Activated CD4-positive, alpha-beta T cell treated with anti-CD3 and anti-CD28 coated beads, Interleukin-2, amount 50 U/mL, for 48 hours (primary cell): ENCODE measurements around the gene TTC1.
A peak's percentile ranks its signal among the peaks of the same experiment; 100 is the strongest.
"Not testable (repeated sequence)": the region's sequence is repeated elsewhere in the genome, so short reads cannot be mapped to it uniquely, and the experiment has no call there.

ENCODE experiments used
- DNase-seq, 2 experiments: peaks; one replicate each; pipeline ENCODE4 v3.0.0-alpha.2; 2020

Gene TTC1

GRCh38 chr5:160001457-160001856 lies 7.5 kb upstream of the TTC1 start:
- DNase-seq: no peak

- no peak for DNase-seq
These were observed 1.4 kb upstream of the TTC1 start for GRCh38 chr5:160007514-160007913.

DNA sequence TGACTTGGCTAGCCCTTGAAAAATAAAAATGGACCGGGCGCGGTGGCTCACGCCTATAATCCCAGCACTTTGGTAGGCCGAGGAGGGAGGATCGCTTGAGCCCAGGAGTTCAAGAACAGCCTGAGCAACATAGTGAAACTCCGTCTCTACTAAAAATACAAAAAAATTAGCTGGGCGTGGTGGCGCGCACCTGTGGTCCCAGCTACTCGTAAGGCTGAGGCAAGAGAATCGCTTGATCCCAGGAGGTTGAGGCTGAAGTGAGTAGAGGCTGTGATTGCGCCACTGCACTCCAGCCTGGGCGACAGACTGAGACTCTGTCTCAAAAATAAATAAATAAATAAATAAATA lies 436 bp upstream of the TTC1 start:
- not testable (repeated sequence) for DNase-seq

DNA sequence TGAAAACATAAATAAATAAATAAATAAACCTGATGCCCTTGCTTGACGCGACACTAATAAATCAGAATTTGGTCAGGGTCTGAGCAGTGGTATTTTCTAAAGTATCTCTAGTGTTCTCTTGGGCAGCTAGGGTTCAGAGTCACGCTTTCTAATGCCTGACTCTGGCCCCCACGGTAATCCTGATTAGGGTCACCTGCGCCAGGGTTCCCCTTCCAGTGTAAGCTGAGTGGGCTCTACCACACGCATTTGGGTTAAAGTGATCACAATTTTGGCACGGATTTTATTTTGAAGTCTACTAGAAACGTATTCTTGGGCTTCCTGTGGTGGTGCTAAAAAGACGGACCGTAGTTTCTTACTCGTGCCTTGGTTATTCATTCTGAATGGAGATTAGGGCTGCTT lies 651 bp downstream of the TTC1 start:
- DNase-seq: no peak

GRCh38 chr5:160011471-160011870 lies 2.5 kb downstream of the TTC1 start:
- no peak for DNase-seq

DNA sequence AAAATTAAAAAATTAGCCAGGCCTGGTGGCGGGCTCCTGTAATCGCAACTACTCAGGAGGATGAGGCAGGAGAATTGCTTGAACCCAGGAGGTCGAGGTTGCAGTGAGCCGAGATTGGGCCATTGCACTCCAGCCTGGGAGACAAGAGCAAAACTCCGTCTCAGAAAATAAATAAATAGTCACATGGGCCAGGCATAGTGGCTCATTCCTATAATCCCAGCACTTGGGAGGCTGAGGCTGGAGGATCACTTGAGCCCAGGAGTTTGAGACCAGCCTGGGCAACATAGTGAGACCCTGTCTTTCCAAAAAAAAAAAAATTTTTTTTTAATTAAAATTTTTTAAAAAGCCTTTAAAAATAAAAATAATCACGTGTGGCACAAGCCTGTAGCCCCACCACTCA lies 5.3 kb downstream of the TTC1 start:
- DNase-seq: not testable (repeated sequence)

DNA sequence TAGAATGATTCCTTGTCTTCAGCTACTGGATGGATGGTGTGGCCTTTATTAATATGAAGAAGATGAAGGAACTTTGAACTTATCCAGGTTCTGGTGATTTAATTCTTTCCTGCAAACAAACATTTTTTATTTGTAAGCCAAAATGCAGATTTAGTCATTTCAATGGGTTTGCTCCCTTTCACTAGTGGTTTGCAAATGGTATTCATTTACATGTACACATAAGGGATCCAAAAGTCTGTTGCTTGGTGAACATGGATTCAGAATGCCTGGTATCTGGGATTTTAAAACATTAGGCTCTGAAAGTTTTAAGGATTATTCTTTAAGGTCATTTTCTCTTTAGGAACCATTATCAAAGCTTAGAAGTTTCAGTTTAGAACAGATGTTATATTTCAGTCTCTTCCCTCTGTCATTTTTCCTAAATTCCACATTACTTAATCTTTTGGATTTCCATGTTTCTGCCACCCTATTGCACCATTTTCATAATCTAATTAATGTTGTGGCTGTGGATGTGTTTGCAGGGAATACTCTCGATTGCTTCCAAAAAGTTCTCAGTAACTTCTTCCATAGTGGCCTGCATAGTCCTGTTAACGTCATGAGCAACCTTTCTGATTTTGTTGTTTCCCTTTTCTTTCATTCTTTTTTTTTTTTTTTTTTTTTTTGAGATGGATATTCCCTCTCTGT lies 10.1 kb downstream of the TTC1 start:
- no peak for DNase-seq

DNA sequence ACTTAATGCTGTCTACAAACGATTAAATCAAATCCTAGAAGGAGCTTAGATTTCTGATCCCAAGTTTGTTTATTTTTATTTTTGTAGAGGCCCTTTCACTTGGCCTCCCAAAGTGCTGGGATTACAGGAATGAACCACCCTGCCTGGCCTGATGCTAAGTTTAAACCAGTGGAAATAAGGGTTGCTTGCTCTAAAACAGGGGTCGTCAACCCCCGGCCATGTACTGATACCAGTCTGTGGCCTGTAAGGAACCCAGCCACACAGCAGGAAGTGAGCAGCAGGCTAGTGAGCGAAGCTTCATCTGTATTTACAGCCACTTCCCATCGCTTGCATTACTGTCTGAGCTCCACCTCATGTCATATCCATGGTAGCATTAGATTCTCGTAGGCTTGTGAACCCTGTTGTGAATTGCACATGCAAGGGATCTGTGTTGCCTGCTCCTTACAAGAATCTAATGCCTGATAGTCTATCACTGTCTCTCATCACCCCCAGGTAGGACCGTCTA lies 11.4 kb downstream of the TTC1 start:
- DNase-seq: no peak

DNA sequence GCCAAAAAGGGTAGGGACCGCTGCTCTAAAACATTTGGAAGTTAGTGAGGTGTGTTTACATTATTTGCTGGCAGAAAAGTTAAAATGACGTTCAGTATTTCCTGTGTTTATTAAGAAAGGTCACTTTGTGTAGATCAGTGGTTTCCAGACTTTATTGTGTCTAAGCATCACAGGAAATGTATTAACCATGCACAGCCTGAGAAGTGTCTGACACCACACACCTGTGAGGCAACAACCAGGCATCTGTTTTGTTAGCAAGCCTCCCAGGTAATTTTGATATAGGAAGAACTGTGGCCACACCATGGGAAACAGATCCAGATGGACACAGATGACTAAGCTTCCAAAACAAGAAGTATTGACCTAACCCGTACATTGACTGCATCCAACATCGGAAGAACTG lies 12.0 kb downstream of the TTC1 start:
- no peak for DNase-seq

- peak; percentile 13 to 44 for DNase-seq
These were observed 13.0 kb downstream of the TTC1 start for GRCh38 chr5:160021831-160022446.

- DNase-seq: no peak
These were observed 14.3 kb downstream of the TTC1 start for GRCh38 chr5:160023007-160023907.

GRCh38 chr5:160023908-160024630 lies 15.1 kb downstream of the TTC1 start:
- no peak for DNase-seq

DNA sequence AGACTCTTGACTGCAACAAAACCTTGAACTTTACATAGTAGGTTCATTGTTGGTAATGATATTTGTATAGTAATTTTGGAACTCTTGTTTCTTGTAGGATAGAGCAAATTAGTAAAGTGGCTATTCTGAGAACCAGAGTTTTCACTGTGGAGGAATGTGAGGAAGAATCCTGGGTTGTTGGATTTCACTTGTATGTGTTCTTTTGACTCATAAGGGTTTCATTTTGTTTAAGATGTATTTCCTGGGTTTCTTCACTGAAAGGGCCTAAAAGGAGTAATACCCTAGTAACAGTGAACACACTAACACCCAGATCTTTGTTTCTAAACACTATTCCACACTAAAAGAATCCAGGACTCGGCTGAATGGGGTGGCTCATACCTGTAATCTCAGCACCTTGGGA lies 20.1 kb downstream of the TTC1 start:
- no peak for DNase-seq

- no peak for DNase-seq
These were observed 20.7 kb downstream of the TTC1 start for GRCh38 chr5:160029540-160030139.

- no peak for DNase-seq
These were observed 21.9 kb downstream of the TTC1 start for GRCh38 chr5:160030631-160031377.

GRCh38 chr5:160033546-160034252 lies 24.8 kb downstream of the TTC1 start:
- DNase-seq: no peak

- no peak for DNase-seq
These were observed 27.3 kb downstream of the TTC1 start for GRCh38 chr5:160036243-160036642.

- DNase-seq: no peak
These were observed 27.9 kb downstream of the TTC1 start for GRCh38 chr5:160036884-160037283.

DNA sequence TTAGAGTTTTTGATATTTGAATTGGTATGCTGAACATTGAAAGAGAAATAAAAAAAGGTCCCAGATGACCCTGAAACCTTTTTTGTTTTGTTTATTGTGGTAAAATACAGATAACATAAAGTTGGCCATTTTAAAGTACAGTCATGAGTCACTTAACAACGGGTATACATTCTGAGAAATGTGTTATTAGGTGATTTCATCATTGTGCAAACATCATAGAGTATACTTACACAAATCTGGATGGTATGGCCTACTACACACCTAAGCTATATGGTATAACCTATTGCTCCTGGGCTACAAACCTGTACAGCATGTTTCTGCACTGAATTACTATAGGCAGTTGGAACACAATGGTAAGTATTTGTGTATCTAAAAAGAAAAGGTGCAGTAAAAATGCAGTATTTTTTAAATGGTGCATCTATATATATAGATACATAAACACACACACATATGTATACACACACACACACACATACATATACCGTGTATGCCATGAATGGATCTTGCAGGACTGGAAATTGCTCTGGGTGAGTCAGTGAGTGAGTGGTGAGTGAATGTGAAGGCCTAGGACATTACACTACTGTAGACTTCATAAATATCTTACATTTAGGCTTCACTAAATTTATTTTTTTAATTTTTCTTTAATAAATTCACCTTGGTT lies 31.0 kb downstream of the TTC1 start:
- no peak for DNase-seq

DNA sequence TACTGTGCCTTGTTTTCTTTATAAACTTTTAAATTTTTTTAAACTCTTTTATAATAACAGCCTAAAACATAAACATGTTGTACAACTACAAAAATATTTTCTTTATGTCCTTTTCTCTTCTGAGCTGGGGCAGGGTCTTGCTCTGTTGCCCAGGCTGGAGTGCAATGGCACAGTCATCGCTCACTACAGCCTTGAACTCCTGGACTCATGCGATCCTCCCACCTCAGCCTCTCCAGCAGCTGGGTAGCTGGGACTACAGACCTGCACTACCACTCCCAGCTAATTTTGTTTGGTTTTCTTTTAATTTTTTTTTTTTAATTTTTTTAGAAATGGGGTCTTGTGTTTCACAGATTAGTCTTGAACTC lies 31.5 kb downstream of the TTC1 start:
- DNase-seq: no peak

DNA sequence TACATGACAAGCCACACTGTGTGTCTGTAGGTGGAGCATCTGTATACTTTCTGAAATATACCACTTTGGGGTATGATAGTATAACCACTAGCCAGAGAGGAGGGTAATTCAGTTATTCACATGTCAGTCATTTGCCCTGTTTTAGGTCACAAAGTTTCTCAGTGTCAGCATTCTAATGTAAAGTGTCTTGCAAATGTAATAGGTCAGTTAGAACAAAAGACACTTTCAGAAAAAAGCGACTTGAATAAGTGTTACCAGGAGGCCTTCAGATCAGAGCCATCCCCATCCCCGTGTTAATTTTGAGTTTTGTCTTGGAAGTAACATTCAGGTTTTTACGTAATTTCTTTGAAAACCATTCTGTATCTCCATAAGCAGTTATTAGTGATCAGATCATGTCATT lies 33.7 kb downstream of the TTC1 start:
- no peak for DNase-seq
